ENCODE data around the gene CYP3A7. TPM values are rescaled to one million over a fixed set of nuclear protein-coding genes. Genes with fewer than 3 reads are reported as not detected.
A peak's percentile ranks its signal among the peaks of the same experiment; 100 is the strongest.
"Not testable (repeated sequence)": the region's sequence is repeated elsewhere in the genome, so short reads cannot be mapped to it uniquely, and the experiment has no call there.

CYP3A7 gene
- total and polyA plus RNA-seq, 12 donors, result not detected

GRCh38 chr7:99762680-99763327 lies 27.8 kb upstream of the CYP3A7 start:
- Histone ChIP-seq H3K36me3 (no peaks in the 10 kb centered on the region), H3K27me3 (no peaks in the 10 kb centered on the region), H3K9me3 (no peaks in the 10 kb centered on the region), H3K4me1 (peaks cover 0 to 4% (median 0%) of the 10 kb centered on the region in 9 donors), H3K27ac (peak overlapping the region in 1 of 10 donors; percentile 1), H3K4me3 (no peak overlapping the region)
- peak; percentile 12 to 37 for DNase-seq
- WGBS, 2 donors, result 50 to 60% methylated on average over 7 of the region's 7 CpGs
- TF ChIP-seq CTCF (IDR thresholded peaks at IDR 0.05), result no peak
- intact Hi-C loops (cut with DNase I), result no loop called here
- ATAC-seq, result peak; percentile 67 to 99 (median 88)

- DNase-seq, result no peak
- 82 to 96% methylated on average over 1 of the region's 1 CpG for WGBS, 2 donors
These were observed 20.1 kb upstream of the CYP3A7 start for GRCh38 chr7:99755085-99755484.

GRCh38 chr7:99752356-99752755 lies 17.4 kb upstream of the CYP3A7 start:
- ATAC-seq, result no peak

More at GRCh38 chr7:99755085-99755484, 20.1 kb upstream of the CYP3A7 start:
- TF ChIP-seq CTCF (IDR thresholded peaks at IDR 0.05), result no peak
- H3K4me3 ChIP-seq, result no peak overlapping the region
- H3K36me3 ChIP-seq, result no peaks in the 10 kb centered on the region
- intact Hi-C loops (cut with DNase I), result no loop called here
- no peaks in the 10 kb centered on the region for H3K4me1 ChIP-seq
- ATAC-seq, result no peak
- no peak overlapping the region for H3K27ac ChIP-seq
- H3K9me3 ChIP-seq, result peaks cover 0 to 4% (median 0%) of the 10 kb centered on the region in 11 donors
- no peaks in the 10 kb centered on the region for H3K27me3 ChIP-seq

GRCh38 chr7:99751322-99752052 lies 16.5 kb upstream of the CYP3A7 start:
- ATAC-seq, H3K4me3 ChIP-seq, H3K36me3 ChIP-seq, H3K27ac ChIP-seq, H3K9me3 ChIP-seq, DNase-seq, H3K27me3 ChIP-seq, H3K4me1 ChIP-seq: not testable (repeated sequence)
- intact Hi-C loops (cut with DNase I), result loop anchor here in 1 of 10 donors (2.0 kb wide), 1 partner anchor 17 kb away; no protein-coding TSS in a partner anchor
- 16 to 27% methylated on average over 5 of the region's 5 CpGs for WGBS, 2 donors

More at GRCh38 chr7:99752356-99752755, 17.4 kb upstream of the CYP3A7 start:
- intact Hi-C loops (cut with DNase I), result loop anchor here in 1 of 10 donors (2.0 kb wide), 1 partner anchor 16 kb away; no protein-coding TSS in a partner anchor
- Histone ChIP-seq H3K27ac (no peak overlapping the region), H3K36me3 (no peaks in the 10 kb centered on the region), H3K4me3 (no peak overlapping the region), H3K27me3 (no peaks in the 10 kb centered on the region), H3K9me3 (peaks cover 0 to 4% (median 0%) of the 10 kb centered on the region in 11 donors), H3K4me1 (no peaks in the 10 kb centered on the region)
- 51 to 61% methylated on average over 3 of the region's 3 CpGs for WGBS, 2 donors
- DNase-seq, result no peak
- TF ChIP-seq CTCF (IDR thresholded peaks at IDR 0.05), result no peak

Data from heart right ventricle (tissue), 16 donors.